ENCODE data around the gene DIPK1C.

The DIPK1C gene

DNA sequence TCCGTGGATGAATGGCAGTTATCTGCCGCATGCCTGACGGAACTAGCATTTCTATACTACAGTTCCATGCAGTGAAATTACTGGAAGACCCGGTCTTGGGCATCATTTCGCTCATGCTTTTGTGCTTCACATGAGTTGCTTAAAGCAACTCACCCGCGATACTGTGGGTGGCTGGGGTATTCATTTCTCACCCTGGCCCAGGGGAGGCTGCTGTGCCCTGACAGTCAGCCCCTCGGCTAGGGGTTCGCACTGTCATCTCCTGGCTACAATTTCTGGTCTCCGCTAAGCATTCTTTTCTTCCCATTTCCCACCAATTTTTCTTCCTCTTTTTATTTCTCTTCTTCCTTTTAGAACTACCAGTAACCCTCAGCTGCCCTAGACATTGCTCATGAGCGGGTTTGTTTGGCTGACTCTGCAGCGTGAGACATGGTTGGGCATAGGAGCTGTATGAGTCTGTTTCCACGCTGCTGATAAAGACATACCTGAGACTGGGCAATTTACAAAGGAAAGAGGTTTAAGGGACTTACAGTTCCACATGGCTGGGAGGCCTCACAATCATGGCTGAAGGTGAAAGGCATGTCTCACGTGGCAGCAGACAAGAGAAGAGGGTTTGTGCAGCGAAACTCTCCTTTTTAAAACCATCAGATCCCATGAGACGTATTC, 22.5 kb upstream of the DIPK1C start:
- no peak overlapping the region for H3K27ac Mint-ChIP-seq
- no peaks in the 10 kb centered on the region for H3K36me3 Mint-ChIP-seq (ENCODE audit: low read depth)
- H3K4me3 Mint-ChIP-seq = no peak overlapping the region
- no peak for DNase-seq
- H3K27me3 Mint-ChIP-seq (ENCODE audit: low read depth, poor library complexity) = peaks cover 7% of the 10 kb centered on the region
- peaks cover 19% of the 10 kb centered on the region for H3K4me1 Mint-ChIP-seq
- H3K9me3 Mint-ChIP-seq = no peaks in the 10 kb centered on the region
- TF ChIP-seq, protein P1, sequence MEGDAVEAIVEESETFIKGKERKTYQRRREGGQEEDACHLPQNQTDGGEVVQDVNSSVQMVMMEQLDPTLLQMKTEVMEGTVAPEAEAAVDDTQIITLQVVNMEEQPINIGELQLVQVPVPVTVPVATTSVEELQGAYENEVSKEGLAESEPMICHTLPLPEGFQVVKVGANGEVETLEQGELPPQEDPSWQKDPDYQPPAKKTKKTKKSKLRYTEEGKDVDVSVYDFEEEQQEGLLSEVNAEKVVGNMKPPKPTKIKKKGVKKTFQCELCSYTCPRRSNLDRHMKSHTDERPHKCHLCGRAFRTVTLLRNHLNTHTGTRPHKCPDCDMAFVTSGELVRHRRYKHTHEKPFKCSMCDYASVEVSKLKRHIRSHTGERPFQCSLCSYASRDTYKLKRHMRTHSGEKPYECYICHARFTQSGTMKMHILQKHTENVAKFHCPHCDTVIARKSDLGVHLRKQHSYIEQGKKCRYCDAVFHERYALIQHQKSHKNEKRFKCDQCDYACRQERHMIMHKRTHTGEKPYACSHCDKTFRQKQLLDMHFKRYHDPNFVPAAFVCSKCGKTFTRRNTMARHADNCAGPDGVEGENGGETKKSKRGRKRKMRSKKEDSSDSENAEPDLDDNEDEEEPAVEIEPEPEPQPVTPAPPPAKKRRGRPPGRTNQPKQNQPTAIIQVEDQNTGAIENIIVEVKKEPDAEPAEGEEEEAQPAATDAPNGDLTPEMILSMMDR (IDR thresholded peaks at IDR 0.05) = no peak

DNA sequence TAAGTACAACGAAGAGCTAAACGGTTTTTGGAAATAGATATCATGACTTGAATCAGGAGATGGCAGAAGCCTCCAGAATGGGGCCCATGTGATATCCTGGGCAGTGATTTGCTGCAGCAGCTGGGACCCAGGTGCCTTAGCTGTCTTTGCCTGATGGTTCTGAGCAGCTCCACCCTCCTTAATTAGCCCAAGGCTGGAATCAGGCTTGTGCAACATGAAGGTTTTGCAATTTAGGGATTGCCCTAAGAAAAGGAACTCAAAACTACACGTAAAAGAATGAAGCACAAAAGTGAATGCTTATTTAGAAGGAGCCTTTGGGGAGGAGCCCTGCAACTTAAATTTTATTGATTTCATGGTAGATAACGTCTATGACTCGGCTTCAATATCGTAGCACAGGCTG, 21.8 kb upstream of the DIPK1C start:
- Mint-ChIP-seq H3K4me1 (peaks cover 23% of the 10 kb centered on the region), H3K9me3 (no peaks in the 10 kb centered on the region), H3K27me3 (ENCODE audit: low read depth, poor library complexity) (peaks cover 7% of the 10 kb centered on the region), H3K36me3 (ENCODE audit: low read depth) (no peaks in the 10 kb centered on the region), H3K4me3 (no peak overlapping the region), H3K27ac (peak overlapping the region; percentile 44)
- no peak for DNase-seq
- TF ChIP-seq, protein P1 (IDR thresholded peaks at IDR 0.05) = no peak

- H3K36me3 Mint-ChIP-seq (ENCODE audit: low read depth) = no peaks in the 10 kb centered on the region
- no peak overlapping the region for H3K4me3 Mint-ChIP-seq
- no peak overlapping the region for H3K27ac Mint-ChIP-seq
- no peak for DNase-seq
- H3K9me3 Mint-ChIP-seq = no peaks in the 10 kb centered on the region
- H3K27me3 Mint-ChIP-seq (ENCODE audit: low read depth, poor library complexity) = peaks cover 7% of the 10 kb centered on the region
- TF ChIP-seq, protein P1 (IDR thresholded peaks at IDR 0.05) = no peak
- H3K4me1 Mint-ChIP-seq = peaks cover 23% of the 10 kb centered on the region
Measured at GRCh38 chr18:74478316-74478715, 21.2 kb upstream of the DIPK1C start.

GRCh38 chr18:74477771-74478170, 20.7 kb upstream of the DIPK1C start:
- no peak overlapping the region for H3K4me3 Mint-ChIP-seq

GRCh38 chr18:74476140-74476539, 19.0 kb upstream of the DIPK1C start:
- Mint-ChIP-seq H3K4me1 (peaks cover 23% of the 10 kb centered on the region), H3K27ac (no peak overlapping the region), H3K9me3 (no peaks in the 10 kb centered on the region), H3K36me3 (ENCODE audit: low read depth) (no peaks in the 10 kb centered on the region), H3K27me3 (ENCODE audit: low read depth, poor library complexity) (peaks cover 7% of the 10 kb centered on the region), H3K4me3 (no peak overlapping the region)
- peak; percentile 76 for DNase-seq
- TF ChIP-seq, protein P1 (IDR thresholded peaks at IDR 0.05) = peak; percentile 89

More at GRCh38 chr18:74477771-74478170, 20.7 kb upstream of the DIPK1C start:
- TF ChIP-seq, protein P1 (IDR thresholded peaks at IDR 0.05) = no peak
- Mint-ChIP-seq H3K27me3 (ENCODE audit: low read depth, poor library complexity) (peaks cover 7% of the 10 kb centered on the region), H3K36me3 (ENCODE audit: low read depth) (no peaks in the 10 kb centered on the region), H3K4me1 (peaks cover 23% of the 10 kb centered on the region), H3K27ac (peak overlapping the region; percentile 29), H3K9me3 (no peaks in the 10 kb centered on the region)
- no peak for DNase-seq

Measured in nephron progenitor cell (in vitro differentiated cells).